Vagina (tissue), 2 donors: Measurements from ENCODE around the gene SLC17A2. TPM values are rescaled to one million over a fixed set of nuclear protein-coding genes. Genes with fewer than 3 reads are reported as not detected.

Experiments
- DNase-seq, 2 donors: peaks; one replicate each; pipeline ENCODE4 v3.0.0-alpha.2; 2017; ENCODE audit errors: extremely low spot score in 2 of 2
- H3K27ac ChIP-seq: fragments of 200-600 bp; sonication (generic); one replicate; pipeline ENCODE4 v1.5.1; 2019
- H3K27me3 ChIP-seq: fragments of 200-600 bp; sonication (generic); one replicate; pipeline ENCODE4 v1.5.1; 2019
- H3K36me3 ChIP-seq, 2 donors: fragments of 200-600 bp; sonication (generic); one replicate each; pipeline ENCODE4 v1.5.1; 2017 to 2019
- H3K4me1 ChIP-seq: fragments of 200-600 bp; sonication (generic); one replicate; pipeline ENCODE4 v1.5.1; 2019
- H3K4me3 ChIP-seq, 2 donors: fragments of 200-600 bp; sonication (generic); 1 replicate in 1 of 2; 2 replicates in 1 of 2; pipeline ENCODE4 v1.5.1; 2016 to 2019
- H3K9me3 ChIP-seq: fragments of 200-600 bp; sonication (generic); one replicate; pipeline ENCODE4 v1.5.1; 2019
- CTCF ChIP-seq, 3 experiments: fragments of 450-650 bp in 2 of 3; fragments of 200-600 bp in 1 of 3; sonication (generic) in 1 of 3; IDR thresholded peaks; one replicate each; pipeline ENCODE4 v1.5.1; 2017 to 2019; ENCODE audit warnings: antibody characterized with exemption in 3 of 3, mild to moderate bottlenecking in 2 of 3, moderate library complexity in 2 of 3
- POLR2A ChIP-seq, 2 donors: fragments of 450-650 bp; IDR thresholded peaks; one replicate each; pipeline ENCODE4 v1.6.1; 2017; ENCODE audit warnings: antibody characterized with exemption in 2 of 2, mild to moderate bottlenecking in 2 of 2, moderate library complexity in 2 of 2
- POLR2AphosphoS5 ChIP-seq, 2 donors: sonication (generic); formaldehyde crosslinking; IDR thresholded peaks; one replicate each; pipeline ENCODE4 v1.9.0; 2017; ENCODE audit warnings: antibody characterized with exemption in 2 of 2, mild to moderate bottlenecking in 2 of 2, low read depth in 1 of 2; ENCODE audit not compliant: insufficient read depth in 1 of 2
- intact Hi-C: fragments of 100-400 bp; cut with DNase I; formaldehyde crosslinking; loops from one replicate; pipeline ENCODE4 v1.15.1; 2023
- total RNA-seq: library from RNA; depleted of rRNA; stranded (reverse); fragments of >200 nt; gene quantifications from one replicate; pipeline ENCODE4 v1.2.3, GENCODE V29; 2016

The SLC17A2 gene
- total RNA-seq, 1 donor from 2014 or later, result not detected

GRCh38 chr6:25889877-25890853 is 40.3 kb downstream of the SLC17A2 start:
- no peaks in the 10 kb centered on the region for H3K36me3 ChIP-seq
- H3K9me3 ChIP-seq, result no peaks in the 10 kb centered on the region
- no peak for TF ChIP-seq POLR2A (IDR thresholded peaks at IDR 0.05)
- peak in 1 of 3 experiments; percentile 18 for TF ChIP-seq CTCF (IDR thresholded peaks at IDR 0.05)
- no peak overlapping the region for H3K27ac ChIP-seq
- DNase-seq, result no peak
- H3K4me1 ChIP-seq, result no peaks in the 10 kb centered on the region
- intact Hi-C loops, result no loop called here
- no peaks in the 10 kb centered on the region for H3K27me3 ChIP-seq
- no peak overlapping the region for H3K4me3 ChIP-seq

- Histone ChIP-seq H3K9me3 (no peaks in the 10 kb centered on the region), H3K27me3 (no peaks in the 10 kb centered on the region), H3K27ac (no peak overlapping the region), H3K4me3 (no peak overlapping the region), H3K36me3 (no peaks in the 10 kb centered on the region), H3K4me1 (no peaks in the 10 kb centered on the region)
- no peak for DNase-seq
- intact Hi-C loops, result no loop called here
- TF ChIP-seq POLR2A (IDR thresholded peaks at IDR 0.05) (no peak), POLR2AphosphoS5 (IDR thresholded peaks at IDR 0.05; ENCODE audit: insufficient read depth in 1 of 2, low read depth in 1 of 2) (no peak), CTCF (IDR thresholded peaks at IDR 0.05) (no peak)
Observed at GRCh38 chr6:25888626-25889025, 41.9 kb downstream of the SLC17A2 start.

- DNase-seq, result no peak
- Histone ChIP-seq H3K9me3 (no peaks in the 10 kb centered on the region), H3K4me3 (no peak overlapping the region), H3K27ac (no peak overlapping the region), H3K27me3 (no peaks in the 10 kb centered on the region), H3K4me1 (peaks cover 5% of the 10 kb centered on the region), H3K36me3 (no peaks in the 10 kb centered on the region)
- intact Hi-C loops, result no loop called here
- no peak for TF ChIP-seq POLR2A (IDR thresholded peaks at IDR 0.05)
- TF ChIP-seq POLR2AphosphoS5 (IDR thresholded peaks at IDR 0.05; ENCODE audit: insufficient read depth in 1 of 2, low read depth in 1 of 2), result no peak
- TF ChIP-seq CTCF (IDR thresholded peaks at IDR 0.05), result no peak
Observed at GRCh38 chr6:25886066-25886465, 44.4 kb downstream of the SLC17A2 start.

- Histone ChIP-seq H3K4me1 (peaks cover 5% of the 10 kb centered on the region), H3K27me3 (no peaks in the 10 kb centered on the region), H3K27ac (no peak overlapping the region), H3K36me3 (no peaks in the 10 kb centered on the region), H3K4me3 (no peak overlapping the region), H3K9me3 (no peaks in the 10 kb centered on the region)
- intact Hi-C loops, result no loop called here
- DNase-seq, result no peak
- TF ChIP-seq CTCF (IDR thresholded peaks at IDR 0.05) (no peak), POLR2A (IDR thresholded peaks at IDR 0.05) (no peak), POLR2AphosphoS5 (IDR thresholded peaks at IDR 0.05; ENCODE audit: insufficient read depth in 1 of 2, low read depth in 1 of 2) (no peak)
Observed at GRCh38 chr6:25883991-25884390, 46.5 kb downstream of the SLC17A2 start.

GRCh38 chr6:25883536-25883935 is 47.0 kb downstream of the SLC17A2 start:
- H3K27ac ChIP-seq, result no peak overlapping the region
- H3K27me3 ChIP-seq, result no peaks in the 10 kb centered on the region
- TF ChIP-seq CTCF (IDR thresholded peaks at IDR 0.05) (no peak), POLR2A (IDR thresholded peaks at IDR 0.05) (no peak), POLR2AphosphoS5 (IDR thresholded peaks at IDR 0.05; ENCODE audit: insufficient read depth in 1 of 2, low read depth in 1 of 2) (no peak)
- H3K9me3 ChIP-seq, result no peaks in the 10 kb centered on the region
- H3K4me3 ChIP-seq, result no peak overlapping the region
- intact Hi-C loops, result no loop called here
- H3K4me1 ChIP-seq, result peaks cover 5% of the 10 kb centered on the region
- no peaks in the 10 kb centered on the region for H3K36me3 ChIP-seq
- DNase-seq, result no peak
